SJCRH30 (cell line): ENCODE measurements around the gene POLR1A. TPM values are rescaled to one million over a fixed set of nuclear protein-coding genes. Genes with fewer than 3 reads are reported as not detected.

Experiments used
- DNase-seq, 2 experiments: peaks; one replicate each; pipeline ENCODE4 v3.0.0-alpha.2; 2015 to 2020
- H3K27ac ChIP-seq: fragments of 250-450 bp; sonication (Bioruptor Pico); 2 replicates; pipeline ENCODE4 v1.5.1; 2020; ENCODE audit warnings: mild to moderate bottlenecking, moderate library complexity
- H3K27me3 ChIP-seq: fragments of 250-450 bp; sonication (Bioruptor Pico); 2 replicates; pipeline ENCODE4 v1.5.1; 2020; ENCODE audit warnings: mild to moderate bottlenecking, moderate library complexity
- H3K36me3 ChIP-seq: fragments of 250-450 bp; sonication (Bioruptor Pico); 2 replicates; pipeline ENCODE4 v1.5.1; 2020; ENCODE audit warnings: mild to moderate bottlenecking, moderate library complexity
- H3K4me1 ChIP-seq: fragments of 250-450 bp; sonication (Bioruptor Pico); 2 replicates; pipeline ENCODE4 v1.5.1; 2020; ENCODE audit warnings: mild to moderate bottlenecking, moderate library complexity
- H3K4me3 ChIP-seq: fragments of 250-450 bp; sonication (Bioruptor Pico); 2 replicates; pipeline ENCODE4 v1.5.1; 2020; ENCODE audit warnings: mild to moderate bottlenecking, moderate library complexity
- H3K9me3 ChIP-seq: fragments of 250-450 bp; sonication (Bioruptor Pico); replicated peaks from 2 replicates; pipeline ENCODE4 v1.5.1; 2020; ENCODE audit warnings: mild to moderate bottlenecking, moderate library complexity
- total RNA-seq: library from RNA; depleted of rRNA; stranded (reverse); fragments of >200 nt; shearing (Covaris generic); gene quantifications from 2 replicates; pipeline ENCODE4 v1.2.3, GENCODE V29; 2014

POLR1A gene
- total RNA-seq, 1 experiment from 2014 or later: 53.0 TPM

GRCh38 chr2:86042256-86043168, 63.2 kb downstream of the POLR1A start:
- Histone ChIP-seq H3K27me3 (no peaks in the 10 kb centered on the region), H3K36me3 (peaks cover 84% of the 10 kb centered on the region), H3K4me1 (peaks cover 24% of the 10 kb centered on the region), H3K4me3 (no peak overlapping the region), H3K9me3 (no peaks in the 10 kb centered on the region), H3K27ac (no peak overlapping the region)
- DNase-seq: no peak

GRCh38 chr2:86039963-86040655, 65.6 kb downstream of the POLR1A start:
- Histone ChIP-seq H3K4me3 (no peak overlapping the region), H3K27me3 (no peaks in the 10 kb centered on the region), H3K36me3 (peaks cover 70% of the 10 kb centered on the region), H3K9me3 (no peaks in the 10 kb centered on the region), H3K27ac (no peak overlapping the region), H3K4me1 (peaks cover 33% of the 10 kb centered on the region)
- DNase-seq: no peak

- Histone ChIP-seq H3K27ac (no peak overlapping the region), H3K36me3 (peaks cover 70% of the 10 kb centered on the region), H3K4me3 (no peak overlapping the region), H3K9me3 (no peaks in the 10 kb centered on the region), H3K27me3 (no peaks in the 10 kb centered on the region), H3K4me1 (peaks cover 41% of the 10 kb centered on the region)
- no peak for DNase-seq
Measured at GRCh38 chr2:86039178-86039962, 66.3 kb downstream of the POLR1A start.

GRCh38 chr2:86038291-86039081, 67.2 kb downstream of the POLR1A start:
- H3K4me3 ChIP-seq: no peak overlapping the region
- DNase-seq: no peak
- peaks cover 68% of the 10 kb centered on the region for H3K36me3 ChIP-seq
- H3K27me3 ChIP-seq: no peaks in the 10 kb centered on the region
- H3K9me3 ChIP-seq: no peaks in the 10 kb centered on the region
- H3K4me1 ChIP-seq: peaks cover 42% of the 10 kb centered on the region
- no peak overlapping the region for H3K27ac ChIP-seq

DNA sequence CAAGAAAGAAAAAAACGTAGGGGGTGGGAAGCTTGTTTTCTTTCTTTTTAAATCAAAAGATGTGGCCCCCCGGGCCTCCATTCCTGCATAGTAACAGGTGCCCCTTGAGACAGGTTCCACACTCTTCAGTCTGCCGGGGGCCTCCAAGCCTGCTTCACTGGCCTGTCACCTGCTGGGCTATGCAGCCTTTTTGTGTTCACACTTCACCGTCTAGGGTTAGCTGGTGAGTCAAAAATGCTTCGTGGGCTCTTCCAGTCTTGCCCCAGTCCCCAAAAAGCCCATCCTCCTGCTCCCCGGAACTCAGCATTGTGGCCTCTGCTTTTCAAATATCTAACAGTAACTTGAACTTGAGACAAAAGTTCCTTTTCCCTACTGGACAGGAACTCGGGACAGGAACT, 67.9 kb downstream of the POLR1A start:
- DNase-seq: no peak
- H3K4me3 ChIP-seq: no peak overlapping the region
- peaks cover 65% of the 10 kb centered on the region for H3K36me3 ChIP-seq
- H3K9me3 ChIP-seq: no peaks in the 10 kb centered on the region
- H3K4me1 ChIP-seq: peaks cover 42% of the 10 kb centered on the region
- no peak overlapping the region for H3K27ac ChIP-seq
- no peaks in the 10 kb centered on the region for H3K27me3 ChIP-seq

DNA sequence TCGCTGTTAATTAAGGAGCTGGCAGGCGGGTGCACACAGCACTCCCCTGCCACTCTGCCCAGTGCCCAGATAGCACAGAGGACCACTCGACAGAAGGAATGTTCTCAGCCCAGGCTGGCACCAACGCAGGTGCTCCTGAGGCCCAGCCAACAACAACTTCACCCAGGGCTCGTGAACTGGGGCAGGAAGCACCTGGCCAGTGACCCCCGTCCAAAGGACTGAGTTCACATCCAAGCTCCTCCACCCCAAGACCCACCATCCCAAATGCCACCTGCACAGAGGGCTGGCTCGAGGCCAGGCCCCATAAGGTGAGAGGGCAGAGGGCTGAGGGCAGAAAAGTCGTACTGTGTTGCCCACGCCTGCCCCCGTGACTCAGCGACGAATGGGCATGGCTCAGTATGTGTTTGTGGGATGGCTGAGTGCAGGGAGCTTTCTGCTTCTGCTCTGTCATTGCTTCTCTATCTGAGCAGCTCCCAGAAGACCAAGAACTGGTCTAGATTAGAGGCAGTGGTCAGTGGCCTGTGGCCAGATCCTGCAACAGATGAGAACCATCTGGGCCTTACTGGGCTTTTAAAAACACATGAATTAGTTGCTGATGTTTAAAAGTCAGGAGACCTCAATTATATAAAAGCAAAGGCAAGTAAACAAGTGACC, 68.4 kb downstream of the POLR1A start:
- Histone ChIP-seq H3K27ac (peak overlapping the region; percentile 95), H3K9me3 (no peaks in the 10 kb centered on the region), H3K4me3 (no peak overlapping the region), H3K27me3 (no peaks in the 10 kb centered on the region), H3K4me1 (peaks cover 42% of the 10 kb centered on the region), H3K36me3 (peaks cover 65% of the 10 kb centered on the region)
- DNase-seq: no peak

GRCh38 chr2:86036669-86037138, 69.0 kb downstream of the POLR1A start:
- Histone ChIP-seq H3K27me3 (no peaks in the 10 kb centered on the region), H3K36me3 (peaks cover 66% of the 10 kb centered on the region), H3K4me3 (no peak overlapping the region), H3K9me3 (no peaks in the 10 kb centered on the region), H3K27ac (peak overlapping the region; percentile 95), H3K4me1 (peaks cover 42% of the 10 kb centered on the region)
- no peak for DNase-seq

- no peaks in the 10 kb centered on the region for H3K27me3 ChIP-seq
- H3K27ac ChIP-seq: peak overlapping the region; percentile 95
- no peaks in the 10 kb centered on the region for H3K9me3 ChIP-seq
- H3K4me3 ChIP-seq: no peak overlapping the region
- peaks cover 43% of the 10 kb centered on the region for H3K4me1 ChIP-seq
- DNase-seq: peak; percentile 96 to 98
- peaks cover 67% of the 10 kb centered on the region for H3K36me3 ChIP-seq
Measured at GRCh38 chr2:86035883-86036668, 69.6 kb downstream of the POLR1A start.

- H3K4me3 ChIP-seq: no peak overlapping the region
- peaks cover 69% of the 10 kb centered on the region for H3K36me3 ChIP-seq
- H3K4me1 ChIP-seq: peaks cover 49% of the 10 kb centered on the region
- peak; percentile 66 to 82 for DNase-seq
- no peaks in the 10 kb centered on the region for H3K27me3 ChIP-seq
- peak overlapping the region; percentile 95 for H3K27ac ChIP-seq
- no peaks in the 10 kb centered on the region for H3K9me3 ChIP-seq
Measured at GRCh38 chr2:86035376-86035882, 70.3 kb downstream of the POLR1A start.

DNA sequence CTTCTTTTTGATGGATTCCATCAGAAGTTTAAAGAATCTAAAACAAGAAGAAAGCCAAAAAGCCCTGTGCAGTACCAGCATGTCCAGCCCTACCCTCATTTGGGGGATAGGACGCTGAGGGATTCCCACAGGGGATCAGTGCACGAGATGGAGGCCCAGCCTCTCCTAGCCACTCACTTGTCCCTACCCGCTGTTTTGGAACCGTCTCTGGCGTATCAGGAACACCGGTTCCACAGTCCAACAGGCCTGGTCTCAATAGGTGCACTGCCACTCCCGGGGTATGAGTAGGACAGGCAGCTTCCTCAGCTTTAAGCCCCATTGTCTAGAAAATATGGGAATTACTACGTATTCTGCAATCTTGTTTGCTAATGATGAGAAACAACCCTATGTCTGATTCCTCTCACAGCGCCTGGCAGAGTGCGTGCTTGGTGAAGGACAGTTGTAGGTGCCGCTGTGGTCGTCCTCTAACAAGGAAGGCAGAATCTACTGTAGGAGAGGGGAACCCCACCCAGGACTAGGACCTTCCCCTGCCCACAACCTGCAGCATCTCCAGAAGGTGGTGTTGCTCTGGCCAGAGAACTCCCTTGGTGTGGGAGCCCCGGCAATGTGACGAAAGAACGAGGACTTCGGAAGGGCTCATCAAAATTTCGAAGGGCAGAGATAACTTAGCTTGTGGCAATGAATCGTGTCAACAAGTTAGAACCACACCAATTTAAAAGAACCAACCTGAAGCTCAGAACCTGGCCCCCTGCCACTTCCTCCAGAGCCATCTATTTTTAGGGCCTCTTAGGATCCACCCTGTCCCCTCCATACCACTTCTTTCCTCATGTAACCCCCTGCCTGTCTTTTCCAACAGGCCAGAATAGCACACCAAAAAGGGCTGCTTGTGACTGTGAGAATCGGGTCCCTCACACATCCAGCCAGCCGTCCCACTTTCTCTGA, 71.7 kb downstream of the POLR1A start:
- Histone ChIP-seq H3K4me3 (no peak overlapping the region), H3K27me3 (no peaks in the 10 kb centered on the region), H3K27ac (no peak overlapping the region), H3K4me1 (peaks cover 62% of the 10 kb centered on the region), H3K36me3 (peaks cover 67% of the 10 kb centered on the region), H3K9me3 (no peaks in the 10 kb centered on the region)
- no peak for DNase-seq

DNA sequence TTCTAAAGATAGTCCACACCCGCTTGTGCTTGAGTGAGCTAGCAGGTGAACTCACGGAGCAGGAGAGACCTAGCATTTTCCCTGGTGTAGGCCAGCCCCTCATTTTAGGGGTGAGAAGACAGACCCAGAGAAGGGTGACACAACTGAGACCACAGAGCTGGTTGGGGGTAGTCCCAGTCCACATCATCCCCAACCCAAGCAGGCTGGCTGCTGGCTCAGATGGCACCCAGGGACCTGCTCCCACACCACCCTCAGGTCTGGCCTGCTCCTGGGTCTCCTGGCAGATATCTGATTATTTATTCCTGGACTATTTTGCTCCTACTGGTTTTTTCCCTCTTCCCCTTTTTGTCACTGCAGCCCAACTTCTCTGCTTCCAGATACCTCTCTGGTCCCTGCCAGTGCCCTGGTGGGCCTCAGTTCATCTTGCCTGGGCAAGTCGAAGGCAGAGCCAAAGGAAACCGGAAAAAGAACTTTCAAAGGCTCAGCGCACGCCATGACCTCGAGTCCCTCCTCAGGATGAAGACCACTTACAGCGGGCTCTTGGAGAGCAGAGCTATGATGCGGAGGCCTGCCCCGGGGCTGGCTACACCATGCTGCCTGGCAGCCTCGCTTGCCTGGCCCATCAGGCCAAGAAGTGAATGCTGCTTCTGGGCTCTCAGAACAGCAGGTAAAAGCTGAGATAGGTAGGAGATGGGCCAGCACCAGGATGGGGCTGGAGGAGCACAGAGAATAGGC, 72.7 kb downstream of the POLR1A start:
- Histone ChIP-seq H3K27ac (no peak overlapping the region), H3K9me3 (no peaks in the 10 kb centered on the region), H3K4me3 (no peak overlapping the region), H3K4me1 (peaks cover 67% of the 10 kb centered on the region), H3K36me3 (peaks cover 58% of the 10 kb centered on the region), H3K27me3 (no peaks in the 10 kb centered on the region)
- no peak for DNase-seq
